Measurements from ENCODE around the gene LITAFD.

- TF ChIP-seq CTCF (conservative IDR thresholded peaks at IDR 0.05) = no peak
- no peak for TF ChIP-seq EZH2 (IDR thresholded peaks at IDR 0.05; ENCODE audit: low read depth)
Observed at GRCh38 chr16:8868416-8869211, 13.5 kb upstream of the LITAFD start, which contains the start of gene CARHSP1.
